ENCODE measurements around the gene FITM1.
A peak's percentile ranks its signal among the peaks of the same experiment; 100 is the strongest.
"Not testable (repeated sequence)": the region's sequence is repeated elsewhere in the genome, so short reads cannot be mapped to it uniquely, and the experiment has no call there.

FITM1 gene

DNA sequence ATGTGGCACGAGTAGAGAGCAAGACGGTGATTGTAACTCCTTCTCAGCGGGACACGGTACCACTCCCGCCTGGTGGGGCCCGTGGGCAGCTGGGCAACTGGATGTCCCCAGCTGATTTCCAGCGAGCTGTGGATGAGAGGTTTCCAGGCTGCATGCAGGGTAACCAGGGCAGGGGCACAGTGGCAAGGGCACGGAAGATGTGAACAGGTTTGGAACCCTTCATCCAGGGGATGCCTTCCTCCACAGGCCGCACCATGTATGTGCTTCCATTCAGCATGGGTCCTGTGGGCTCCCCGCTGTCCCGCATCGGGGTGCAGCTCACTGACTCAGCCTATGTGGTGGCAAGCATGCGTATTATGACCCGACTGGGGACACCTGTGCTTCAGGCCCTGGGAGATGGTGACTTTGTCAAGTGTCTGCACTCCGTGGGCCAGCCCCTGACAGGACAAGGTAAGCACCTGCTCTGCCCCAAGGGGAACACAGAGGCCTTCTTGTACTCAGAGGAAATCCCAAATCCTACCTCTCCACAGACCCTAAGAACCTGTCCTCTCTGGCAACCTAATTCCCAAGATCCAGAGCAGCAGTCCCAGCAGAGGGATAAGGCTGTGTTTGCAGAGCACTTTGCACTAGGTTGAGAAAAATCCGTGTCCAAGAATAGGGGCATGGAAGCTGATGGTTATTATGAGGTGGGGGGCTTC lies 32.1 kb upstream of the FITM1 start:
- DNase-seq, result no peak

DNA sequence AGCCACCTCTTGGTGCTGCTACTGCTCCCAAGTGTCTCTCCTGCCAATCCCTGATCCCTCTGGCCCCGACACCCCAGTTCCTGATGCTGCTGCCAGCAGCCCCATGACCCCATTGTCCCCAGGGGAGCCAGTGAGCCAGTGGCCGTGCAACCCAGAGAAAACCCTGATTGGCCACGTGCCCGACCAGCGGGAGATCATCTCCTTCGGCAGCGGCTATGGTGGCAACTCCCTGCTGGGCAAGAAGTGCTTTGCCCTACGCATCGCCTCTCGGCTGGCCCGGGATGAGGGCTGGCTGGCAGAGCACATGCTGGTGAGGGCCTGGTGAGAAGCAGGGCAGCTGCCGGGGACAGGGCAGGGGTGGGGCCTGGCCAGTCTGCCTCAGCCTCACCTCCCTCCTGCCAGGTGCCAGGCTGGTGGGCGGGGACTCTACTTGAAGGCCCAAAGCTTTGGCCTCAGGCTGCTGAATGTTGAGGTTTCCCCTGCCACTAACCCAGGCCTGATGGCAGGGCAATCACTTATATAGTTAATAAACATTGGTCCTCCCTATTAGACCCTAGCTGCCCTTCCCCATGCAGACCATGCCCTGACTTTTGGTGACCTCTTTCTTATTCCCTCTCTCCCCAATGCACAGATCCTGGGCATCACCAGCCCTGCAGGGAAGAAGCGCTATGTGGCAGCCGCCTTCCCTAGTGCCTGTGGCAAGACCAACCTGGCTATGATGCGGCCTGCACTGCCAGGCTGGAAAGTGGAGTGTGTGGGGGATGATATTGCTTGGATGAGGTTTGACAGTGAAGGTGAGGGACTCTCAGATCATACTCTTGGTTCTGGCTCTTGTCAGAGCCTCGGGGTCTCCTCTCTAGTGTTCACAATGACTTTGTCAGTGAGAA lies 31.3 kb upstream of the FITM1 start:
- no peak for DNase-seq

DNA sequence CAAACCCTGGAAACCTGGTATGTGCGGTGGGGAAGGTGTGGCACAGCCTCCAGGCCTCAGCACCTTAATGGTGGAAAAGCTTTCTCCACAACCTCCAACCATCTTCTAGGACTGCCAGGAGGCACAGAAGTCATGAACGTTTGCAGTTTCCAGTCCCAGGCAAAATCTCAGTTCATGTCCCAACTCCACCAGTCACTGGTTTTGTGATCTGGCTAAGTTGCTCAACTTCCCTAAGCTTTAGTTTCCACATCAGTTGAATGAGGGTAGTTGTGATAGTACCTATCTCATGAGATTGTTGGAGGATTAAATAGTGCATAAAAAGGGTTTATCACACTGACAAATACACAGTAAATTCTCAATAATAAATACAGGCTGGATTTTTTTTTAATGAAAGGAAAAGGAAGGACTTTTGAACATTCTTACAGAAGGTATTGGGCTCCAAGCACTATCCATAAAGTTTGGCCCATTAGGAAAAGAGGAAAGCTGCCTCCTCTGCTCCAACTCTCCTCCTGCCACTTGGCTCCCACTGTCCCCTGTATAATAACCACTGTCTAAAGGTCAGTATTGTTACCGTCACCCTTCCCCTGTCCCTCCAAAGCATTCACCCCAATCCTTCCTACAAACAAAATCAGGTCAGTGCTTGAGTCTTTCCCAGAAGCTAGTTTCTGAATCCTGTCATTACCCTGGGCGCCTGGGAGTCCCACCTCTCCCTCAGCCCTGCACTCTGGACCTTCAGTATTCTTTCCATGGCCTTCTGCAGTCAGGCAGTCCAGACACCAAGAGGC lies 30.1 kb upstream of the FITM1 start:
- no peak for DNase-seq

DNA sequence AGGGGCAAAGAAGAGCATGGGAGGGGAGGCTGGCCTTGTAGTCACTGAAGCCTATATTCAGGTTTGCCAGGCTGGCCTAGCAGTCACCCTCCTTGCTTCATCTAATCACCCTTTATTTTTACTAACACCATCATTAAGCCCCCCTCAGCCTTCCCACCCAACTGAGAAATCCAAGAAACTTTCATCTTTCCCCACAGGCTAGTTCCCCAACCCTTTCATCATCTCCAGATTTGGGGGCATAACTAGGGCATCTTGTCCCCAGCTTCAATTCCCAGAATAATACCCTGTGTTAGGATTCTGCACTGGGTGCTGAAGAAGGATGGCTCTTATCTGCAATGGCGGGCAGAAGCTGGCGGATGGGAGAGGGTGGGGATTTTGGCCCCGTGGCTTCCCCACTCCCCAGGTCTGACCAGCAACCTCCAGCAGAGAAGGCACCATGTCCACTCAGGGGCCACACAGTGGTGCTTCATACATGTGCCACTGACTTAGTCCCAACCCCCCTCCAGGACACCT lies 29.4 kb upstream of the FITM1 start:
- DNase-seq, result no peak

DNA sequence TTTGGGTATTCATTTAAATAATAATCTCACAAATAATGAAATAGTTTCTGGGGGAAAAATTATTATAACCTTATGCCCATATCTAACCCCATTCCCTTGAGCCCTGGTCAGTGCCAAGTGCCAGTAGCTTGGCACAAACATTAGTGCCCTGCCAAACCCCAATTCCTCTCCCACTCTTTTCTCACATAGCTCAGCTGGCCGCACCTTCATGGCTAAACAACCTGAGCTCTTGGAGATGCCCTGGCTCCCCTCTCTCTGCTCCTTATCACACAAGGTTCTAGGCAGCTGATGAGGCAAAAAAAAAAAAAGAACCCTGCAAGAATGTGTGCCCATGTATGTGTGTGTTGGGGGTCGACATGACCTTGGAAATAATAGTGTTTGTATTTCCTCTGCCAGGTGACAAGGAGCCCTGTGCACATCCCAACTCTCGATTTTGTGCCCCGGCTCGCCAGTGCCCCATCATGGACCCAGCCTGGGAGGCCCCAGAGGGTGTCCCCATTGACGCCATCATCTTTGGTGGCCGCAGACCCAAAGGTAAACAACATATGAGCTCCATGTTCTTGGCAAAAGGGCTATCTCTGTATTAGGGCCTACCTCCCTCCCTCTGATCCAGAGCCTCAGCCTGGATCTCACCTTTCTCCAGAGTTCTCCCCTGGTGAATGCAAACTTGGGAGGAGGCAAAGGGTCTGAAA lies 28.0 kb upstream of the FITM1 start:
- no peak for DNase-seq

DNA sequence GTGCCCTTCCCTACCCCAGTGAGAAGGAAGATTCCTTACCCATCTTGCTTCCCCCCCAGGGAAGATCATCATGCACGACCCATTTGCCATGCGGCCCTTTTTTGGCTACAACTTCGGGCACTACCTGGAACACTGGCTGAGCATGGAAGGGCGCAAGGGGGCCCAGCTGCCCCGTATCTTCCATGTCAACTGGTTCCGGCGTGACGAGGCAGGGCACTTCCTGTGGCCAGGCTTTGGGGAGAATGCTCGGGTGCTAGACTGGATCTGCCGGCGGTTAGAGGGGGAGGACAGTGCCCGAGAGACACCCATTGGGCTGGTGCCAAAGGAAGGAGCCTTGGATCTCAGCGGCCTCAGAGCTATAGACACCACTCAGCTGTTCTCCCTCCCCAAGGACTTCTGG lies 27.0 kb upstream of the FITM1 start:
- DNase-seq, result no peak

DNA sequence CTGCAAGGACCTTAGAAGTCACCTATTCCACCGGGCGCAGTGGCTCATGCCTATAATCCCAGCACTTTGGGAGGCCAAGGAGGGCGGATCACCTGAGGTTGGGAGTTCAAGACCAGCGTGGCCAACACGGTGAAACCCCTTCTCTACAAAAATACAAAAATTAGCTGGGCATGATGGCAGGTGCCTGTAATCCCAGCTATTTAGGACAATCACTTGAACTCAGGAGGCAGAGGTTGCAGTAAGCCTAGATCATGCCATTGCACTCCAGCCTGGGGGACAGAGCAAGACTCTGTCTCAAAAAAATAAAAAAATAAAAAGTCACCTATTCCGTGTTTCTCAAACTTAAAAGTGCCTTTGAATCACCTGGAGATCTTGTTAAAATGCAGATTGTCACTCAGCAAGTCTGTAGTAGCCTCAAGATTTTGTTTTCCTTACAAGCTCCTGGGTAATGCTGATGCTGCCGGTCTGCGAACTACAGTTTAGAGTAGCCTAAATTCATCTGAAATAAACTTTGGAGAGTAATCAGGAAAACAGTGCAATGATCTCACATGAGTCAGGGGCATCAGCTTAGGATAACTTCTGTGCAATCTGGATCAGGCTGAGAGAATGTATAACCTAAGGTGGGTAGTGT lies 24.7 kb upstream of the FITM1 start:
- not testable (repeated sequence) for DNase-seq

DNA sequence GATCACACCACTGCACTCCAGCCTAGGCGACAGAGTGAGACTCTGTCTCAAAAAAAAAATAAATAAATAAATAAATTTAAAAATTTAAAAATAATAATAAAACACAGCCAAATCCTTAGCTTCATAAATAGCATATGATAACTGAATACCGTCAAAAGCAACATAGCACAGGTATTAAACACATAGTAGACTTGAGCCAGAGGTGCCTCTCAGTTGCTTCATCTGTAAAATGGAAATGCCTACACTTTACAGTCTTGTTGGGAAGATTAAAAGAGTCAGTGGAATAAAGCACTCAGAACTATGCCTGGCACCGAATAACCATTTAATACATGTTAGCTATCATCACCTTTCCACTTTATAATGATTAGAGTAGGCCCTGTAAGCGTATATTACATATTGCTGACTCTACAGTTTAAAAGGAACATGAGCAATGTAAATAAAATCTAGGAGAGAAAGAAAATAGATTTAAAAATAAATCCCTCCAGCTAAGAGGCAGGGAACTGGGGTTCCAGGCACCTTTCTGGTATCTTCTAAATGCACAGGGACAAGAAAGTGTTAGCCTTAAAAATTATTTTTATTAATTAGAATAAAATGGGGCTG lies 23.7 kb upstream of the FITM1 start:
- DNase-seq, result no peak

DNA sequence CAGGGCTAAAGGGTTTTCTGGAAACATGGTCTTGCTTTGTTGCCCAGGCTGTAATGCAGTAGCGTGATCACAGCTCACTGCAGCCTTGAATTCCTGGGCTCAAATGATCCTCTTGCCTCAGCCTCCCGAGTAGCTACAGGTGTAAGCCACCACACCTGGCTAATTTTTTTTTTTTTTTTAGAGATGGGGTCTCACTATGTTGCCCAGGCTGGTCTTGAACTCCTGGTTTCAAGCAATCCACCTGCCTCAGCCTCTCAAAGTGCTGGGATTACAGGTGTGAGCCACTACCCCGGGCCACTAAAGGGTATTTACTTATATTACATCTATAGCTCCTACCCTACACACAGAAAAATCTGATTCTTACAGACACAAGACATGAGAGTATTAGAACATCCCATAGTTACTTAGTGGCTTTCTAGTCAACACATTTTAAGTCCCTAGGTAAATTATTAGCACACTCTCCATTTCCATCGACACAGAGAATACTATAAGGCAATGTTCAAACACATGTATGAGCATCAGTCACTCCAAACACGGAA lies 22.1 kb upstream of the FITM1 start:
- no peak for DNase-seq

DNA sequence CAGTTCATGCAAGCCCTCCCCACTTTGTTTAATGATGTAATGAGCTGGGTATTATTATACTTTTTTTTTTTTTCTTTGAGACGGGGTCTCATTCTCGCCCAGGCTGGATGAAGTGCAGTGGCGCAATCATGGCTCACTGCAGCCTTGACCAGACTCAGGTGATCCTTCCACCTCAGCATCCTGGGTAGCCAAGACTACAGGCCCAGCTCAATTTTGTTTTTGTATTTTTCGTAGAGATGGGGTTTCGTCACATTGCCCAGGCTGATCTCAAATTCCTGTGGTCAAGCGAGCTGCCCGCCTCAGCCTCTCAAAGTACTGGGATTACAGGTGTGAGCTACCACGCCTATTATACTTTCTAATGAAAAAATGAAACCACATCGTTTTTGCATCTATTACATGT lies 20.4 kb upstream of the FITM1 start:
- DNase-seq, result no peak

DNA sequence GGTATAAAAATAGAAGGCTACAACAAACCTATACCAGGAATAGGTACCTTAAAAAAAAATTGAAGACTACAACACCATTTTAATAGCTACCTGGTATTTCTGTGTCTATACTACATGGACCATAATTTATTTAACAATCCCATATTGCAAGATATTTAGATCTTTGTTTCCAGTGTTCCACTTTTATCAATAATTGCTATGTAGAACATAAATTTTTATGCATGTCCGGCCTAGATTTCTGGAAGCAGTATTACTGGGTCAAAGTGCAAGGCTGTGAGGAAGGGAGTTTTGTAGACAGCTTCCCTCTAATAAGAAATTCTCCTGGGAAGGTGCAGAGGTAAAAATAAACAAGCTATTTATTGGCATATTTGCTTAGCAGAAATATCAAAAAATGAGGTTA lies 19.9 kb upstream of the FITM1 start:
- DNase-seq, result no peak

DNA sequence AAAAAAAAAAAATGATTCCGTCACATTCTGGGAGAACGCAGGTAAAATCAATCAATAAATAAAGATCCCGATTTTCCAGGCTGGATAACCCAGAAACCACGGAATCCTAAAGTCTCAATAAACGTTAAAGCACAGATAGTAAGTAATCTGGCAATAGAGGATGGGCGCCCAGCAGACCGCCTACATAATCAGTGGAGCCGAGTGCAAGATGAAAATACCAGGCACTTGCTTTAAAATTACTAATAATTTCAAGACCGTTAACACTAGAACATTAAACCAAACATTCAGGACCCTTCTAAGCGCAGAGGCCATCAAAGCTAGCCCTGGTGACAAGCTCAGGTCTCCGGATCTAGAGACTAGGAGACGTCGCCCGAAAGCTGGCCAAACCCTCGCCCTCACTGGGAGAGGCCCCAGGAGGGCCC lies 17.1 kb upstream of the FITM1 start:
- no peak for DNase-seq

DNA sequence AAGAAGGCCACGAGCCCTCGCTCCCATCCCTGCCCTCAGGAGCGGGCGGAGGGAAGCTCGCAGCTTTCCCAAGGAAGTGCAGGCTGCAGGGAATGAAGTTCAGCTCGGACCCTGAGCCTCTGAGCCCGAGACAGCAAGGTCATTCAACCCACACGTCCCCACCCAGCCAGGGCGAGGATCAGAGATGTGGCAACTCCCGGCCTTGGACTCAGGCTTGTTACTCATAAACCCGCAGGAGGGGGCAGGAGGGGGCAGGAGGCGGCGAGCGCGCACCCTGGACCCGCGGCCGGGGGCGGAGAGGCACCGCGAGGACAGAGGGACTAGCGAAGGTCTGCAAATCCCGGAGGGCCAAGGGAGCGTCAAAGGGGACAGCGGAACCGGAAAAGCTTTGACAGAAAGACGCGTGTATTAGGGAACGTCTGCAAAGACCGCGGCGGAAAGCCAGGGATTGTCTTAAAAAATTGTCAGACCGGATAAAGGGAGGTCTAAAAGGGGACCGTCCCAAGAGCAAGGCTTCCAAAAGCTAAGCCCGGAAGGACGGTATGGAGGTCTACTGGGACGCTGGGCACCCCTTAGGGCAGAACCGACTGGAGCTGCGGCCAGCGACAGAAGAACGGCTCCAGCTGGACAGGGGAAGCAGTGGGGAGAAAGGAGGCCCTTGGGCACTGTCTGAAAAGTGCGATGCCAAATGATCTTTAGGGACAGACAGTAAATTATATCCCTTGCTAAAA lies 16.5 kb upstream of the FITM1 start:
- DNase-seq, result peak; percentile 45

DNA sequence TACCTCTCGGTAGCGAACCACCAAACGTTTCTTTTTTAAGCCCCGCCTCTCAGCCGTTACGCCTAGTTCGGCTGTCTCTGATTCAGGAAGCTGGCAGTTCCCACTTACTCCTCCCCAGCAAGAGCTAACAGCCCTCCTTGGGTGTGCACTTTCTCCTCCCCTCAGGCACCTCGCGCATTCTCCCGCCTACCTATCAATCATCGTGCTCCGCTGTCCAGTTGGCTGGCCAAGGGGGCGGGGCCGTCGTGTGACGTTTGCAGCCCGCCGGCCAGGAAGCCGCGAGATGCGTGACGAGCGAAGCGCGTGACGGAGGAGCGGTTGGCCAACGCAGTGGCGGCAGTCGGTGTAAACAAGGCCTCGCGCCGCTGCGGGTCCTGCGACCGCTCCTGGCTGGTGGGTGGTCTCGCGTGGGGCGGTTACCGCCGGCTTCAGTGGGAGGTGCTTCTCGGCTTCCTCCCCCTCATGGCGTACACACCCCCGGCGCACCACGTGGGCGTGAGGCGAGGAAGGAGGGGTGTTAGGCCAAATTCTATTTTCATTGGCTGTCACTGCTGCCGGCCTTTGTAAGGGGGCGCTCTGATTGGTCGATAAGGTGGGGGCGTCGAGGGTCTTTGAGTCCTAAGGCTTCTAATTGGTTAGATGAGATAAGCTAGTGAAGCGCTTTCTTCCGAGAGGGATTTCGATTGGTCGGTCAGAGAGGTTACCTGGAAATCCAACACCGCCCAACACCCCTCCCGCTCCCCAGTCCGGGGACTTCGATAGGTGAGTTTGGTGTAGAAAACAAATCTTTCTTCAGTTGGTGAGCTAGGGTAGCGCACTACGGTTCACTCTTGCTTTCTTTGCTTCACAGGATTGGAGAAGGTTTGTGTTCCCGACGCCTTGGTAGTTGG lies 15.7 kb upstream of the FITM1 start, which contains the start of the genes DCAF11 and NRL:
DCAF11 (plus strand) TSS at position 246 of the 890 bp plus-strand sequence. CDS start 818 bp downstream, outside the sequence.
NRL (minus strand) TSS at position 418 of the 890 bp plus-strand sequence. CDS start 32,101 bp downstream, outside the sequence.
- peak; percentile 99 for DNase-seq

DNA sequence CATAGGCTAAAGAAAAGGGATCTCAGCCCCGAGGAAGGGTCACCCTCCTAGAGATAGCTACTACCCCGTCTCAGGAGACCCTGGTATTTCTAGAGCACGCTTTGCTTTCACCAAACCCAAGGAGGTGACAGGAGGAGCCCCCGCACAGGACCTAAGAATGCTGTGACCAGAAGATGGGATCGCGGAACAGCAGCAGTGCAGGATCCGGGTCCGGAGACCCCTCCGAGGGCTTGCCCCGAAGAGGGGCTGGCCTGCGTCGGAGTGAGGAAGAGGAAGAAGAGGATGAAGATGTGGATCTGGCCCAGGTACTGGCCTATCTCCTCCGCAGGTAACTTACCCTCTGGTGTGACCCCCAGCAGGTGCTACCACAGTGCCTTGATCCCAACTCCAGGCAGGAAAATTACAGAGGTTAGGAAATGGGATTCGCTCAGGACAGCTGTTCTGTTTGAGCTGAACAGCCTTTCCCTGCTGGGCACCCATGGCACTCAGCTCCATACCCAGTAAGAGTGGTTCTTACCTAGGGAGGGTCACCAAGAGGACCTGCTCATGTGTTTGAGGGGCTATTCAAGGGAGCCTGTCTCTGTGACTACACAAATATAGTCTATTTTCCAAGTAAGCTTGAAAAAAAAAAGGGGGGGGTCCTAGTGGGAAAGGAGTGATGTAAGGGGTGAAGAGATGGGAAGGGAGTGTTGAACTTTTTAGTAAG lies 14.9 kb upstream of the FITM1 start:
- DNase-seq, result no peak

DNA sequence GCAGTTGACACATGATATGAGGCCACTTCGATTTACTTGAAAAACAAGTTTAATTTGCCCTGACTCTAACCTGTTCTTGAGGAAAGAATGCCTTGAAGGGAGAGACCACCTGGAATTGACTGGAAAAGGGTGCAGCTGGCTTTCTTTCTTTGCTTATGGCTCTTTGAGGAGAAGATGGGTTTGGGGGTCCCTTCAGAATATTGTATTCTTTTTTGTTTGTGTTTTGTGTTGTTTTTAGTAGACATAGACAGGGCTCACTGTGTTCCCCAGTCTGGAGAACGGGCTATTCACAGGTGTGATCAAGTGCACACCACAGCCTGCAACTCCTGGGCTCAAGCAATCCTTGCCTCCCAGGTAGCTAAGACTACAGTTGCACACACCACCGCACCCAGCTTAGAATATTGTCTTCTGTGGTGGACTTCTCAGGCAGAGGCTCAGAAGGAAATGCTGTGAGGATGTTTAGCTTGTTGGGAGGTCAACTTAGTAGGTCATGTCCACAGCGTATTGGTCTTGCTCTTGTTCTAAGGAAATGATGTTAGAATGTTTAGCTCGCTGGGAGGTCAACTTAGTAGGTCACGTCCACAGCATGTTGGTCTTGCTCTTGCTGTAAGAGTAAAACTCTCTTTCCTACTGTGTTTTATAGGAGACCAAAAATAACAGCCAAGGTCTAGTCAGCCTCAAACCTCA lies 14.2 kb upstream of the FITM1 start:
- no peak for DNase-seq

DNA sequence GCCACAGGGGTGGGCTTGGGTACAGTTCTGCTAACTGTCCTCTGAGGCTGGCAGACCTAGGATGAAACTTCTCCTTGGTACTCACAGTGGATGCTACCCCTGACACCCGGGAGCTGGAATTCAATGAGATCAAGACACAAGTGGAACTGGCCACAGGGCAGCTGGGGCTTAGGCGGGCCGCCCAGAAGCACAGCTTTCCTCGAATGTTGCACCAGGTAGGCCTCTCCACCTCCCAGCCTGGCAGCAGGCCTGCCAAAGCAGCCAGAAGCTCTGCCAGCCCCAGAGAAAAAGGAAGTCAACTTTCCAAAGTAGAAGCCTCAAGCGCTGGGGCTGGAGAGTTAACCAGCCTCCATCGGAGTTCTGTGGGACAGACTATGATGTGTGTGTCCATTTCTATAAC lies 13.3 kb upstream of the FITM1 start:
- no peak for DNase-seq

DNA sequence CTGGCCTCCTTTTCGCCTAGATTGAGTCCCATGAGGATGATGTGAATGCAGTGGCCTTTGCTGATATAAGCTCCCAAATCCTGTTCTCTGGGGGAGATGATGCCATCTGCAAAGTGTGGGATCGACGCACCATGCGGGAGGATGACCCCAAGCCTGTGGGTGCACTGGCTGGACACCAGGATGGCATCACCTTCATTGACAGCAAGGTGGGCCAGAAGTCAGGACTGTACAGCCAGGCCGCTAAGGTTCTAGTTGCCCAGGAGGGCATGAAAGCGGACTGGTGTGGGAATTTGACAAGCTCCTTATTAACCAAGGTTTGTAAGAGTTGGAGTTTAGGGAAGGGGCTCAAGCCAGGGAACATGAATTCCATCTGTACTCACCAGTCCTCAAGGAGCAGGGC lies 10.8 kb upstream of the FITM1 start:
- no peak for DNase-seq

Measured in activated gamma-delta T cell (primary cell).